ENCODE data around the gene SHTN1. TPM values are rescaled to one million over a fixed set of nuclear protein-coding genes. Genes with fewer than 3 reads are reported as not detected.

Gene SHTN1, protein sequence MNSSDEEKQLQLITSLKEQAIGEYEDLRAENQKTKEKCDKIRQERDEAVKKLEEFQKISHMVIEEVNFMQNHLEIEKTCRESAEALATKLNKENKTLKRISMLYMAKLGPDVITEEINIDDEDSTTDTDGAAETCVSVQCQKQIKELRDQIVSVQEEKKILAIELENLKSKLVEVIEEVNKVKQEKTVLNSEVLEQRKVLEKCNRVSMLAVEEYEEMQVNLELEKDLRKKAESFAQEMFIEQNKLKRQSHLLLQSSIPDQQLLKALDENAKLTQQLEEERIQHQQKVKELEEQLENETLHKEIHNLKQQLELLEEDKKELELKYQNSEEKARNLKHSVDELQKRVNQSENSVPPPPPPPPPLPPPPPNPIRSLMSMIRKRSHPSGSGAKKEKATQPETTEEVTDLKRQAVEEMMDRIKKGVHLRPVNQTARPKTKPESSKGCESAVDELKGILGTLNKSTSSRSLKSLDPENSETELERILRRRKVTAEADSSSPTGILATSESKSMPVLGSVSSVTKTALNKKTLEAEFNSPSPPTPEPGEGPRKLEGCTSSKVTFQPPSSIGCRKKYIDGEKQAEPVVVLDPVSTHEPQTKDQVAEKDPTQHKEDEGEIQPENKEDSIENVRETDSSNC
- total RNA-seq (under 1 TPM; 0.35 to 0.80 (median 0.44) TPM), total RNA-seq (0.07 to 9.4 (median 0.83) reads per million in 29 experiments)
- total RNA-seq (2013) = 0.39 TPM

DNA sequence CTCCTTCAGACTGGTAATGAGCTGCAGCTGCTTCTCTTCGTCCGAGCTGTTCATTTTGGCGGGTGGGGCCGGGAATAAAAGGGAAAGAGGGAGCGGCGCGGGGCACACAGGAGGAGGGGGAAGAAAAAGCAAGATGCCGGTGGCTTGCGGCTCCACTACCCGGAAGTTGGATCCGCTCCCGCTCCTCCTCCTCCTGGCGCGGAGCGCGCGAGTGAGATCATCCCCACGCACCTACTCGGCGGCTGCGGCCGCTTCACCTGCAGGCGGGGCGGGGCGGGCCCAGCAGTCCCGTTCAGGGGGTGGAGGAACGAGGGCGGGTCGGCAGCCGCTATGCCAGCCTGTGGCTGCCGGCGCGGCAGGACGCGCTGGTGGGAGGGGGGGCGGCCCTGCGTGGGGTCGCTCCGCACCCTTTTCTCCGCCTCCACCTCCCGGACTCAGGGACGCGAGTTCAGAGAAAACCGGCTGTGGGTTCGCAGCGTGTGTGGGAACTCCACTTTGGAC lies at the start of gene SHTN1:
SHTN1 (minus strand) TSS at position 162 of the 501 bp plus-strand sequence; CDS start at position 54, 108 bp downstream.
- ATAC-seq (replicated peaks in 1 of 4) (peak; percentile 58 to 77 (median 66)), DNase-seq (peak in 22 of 35 experiments; percentile 4 to 36 (median 14))
- H3K4me3 Mint-ChIP-seq = peak within 1 kb of the TSS; percentile 45 to 67 (median 61)
- 6% methylated on average over 26 of the region's 46 CpGs for WGBS (ENCODE audit: insufficient coverage)
- Histone ChIP-seq H3K4me1 (ENCODE audit: control insufficient read depth in 1 of 2, extremely low read depth in 1 of 2, insufficient read depth in 2 of 2, low read length in 2 of 2) (peaks cover 0 to 10% of the 10 kb centered on the region in 2 experiments), H3K27me3 (replicated peaks in 1 of 2; ENCODE audit: control insufficient read depth in 2 of 2, extremely low read depth in 1 of 2, insufficient read depth in 2 of 2, low read length in 1 of 2) (peaks cover 6 to 26% of the 10 kb centered on the region in 2 experiments), H3K9me3 (no peaks in the 10 kb centered on the region), H3K4me3 (ENCODE audit: control insufficient read depth in 1 of 2, extremely low read depth in 1 of 2, low read length in 1 of 2) (peak within 1 kb of the TSS; percentile 34 to 64), H3K27ac (ENCODE audit: low read length) (no peak within 1 kb of the TSS), H3K36me3 (ENCODE audit: control insufficient read depth in 2 of 2, extremely low read depth in 1 of 2, insufficient read depth in 1 of 2, low read length in 1 of 2) (no peaks in the 10 kb centered on the region)
- H3K27ac Mint-ChIP-seq = no peak within 1 kb of the TSS
- POLR2A ChIA-PET = no interaction called here
- no peaks in the 10 kb centered on the region for H3K36me3 Mint-ChIP-seq
- peaks cover 5 to 10% (median 6%) of the 10 kb centered on the region in 3 donors for H3K4me1 Mint-ChIP-seq
- H3K27me3 Mint-ChIP-seq = peaks cover 29 to 44% of the 10 kb centered on the region in 2 donors
- no peaks in the 10 kb centered on the region for H3K9me3 Mint-ChIP-seq
- CTCF ChIA-PET = no interaction called here

DNA sequence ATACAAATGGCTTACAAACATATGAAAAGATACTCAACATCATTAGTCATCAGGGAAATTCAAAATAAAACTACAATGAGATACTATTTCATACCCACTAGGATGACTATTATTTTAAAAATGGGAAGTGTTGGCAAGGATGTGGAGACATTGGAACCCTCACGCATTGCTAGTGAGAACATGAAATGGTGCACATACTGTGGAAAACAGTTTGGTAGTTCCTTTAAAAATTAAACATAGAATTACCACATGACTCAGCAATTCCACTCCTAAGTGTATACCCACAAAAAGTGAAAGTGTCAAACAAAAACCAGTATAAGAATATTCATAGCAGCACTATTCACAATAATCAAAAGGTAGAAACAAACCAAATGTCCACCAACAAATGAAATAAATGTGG lies 48.5 kb upstream of the SHTN1 start:
- POLR2A ChIA-PET = no interaction called here
- Mint-ChIP-seq H3K27me3 (peaks cover 0 to 14% of the 10 kb centered on the region in 2 donors), H3K4me1 (no peaks in the 10 kb centered on the region), H3K36me3 (no peaks in the 10 kb centered on the region), H3K27ac (no peak overlapping the region), H3K9me3 (peaks cover 10 to 23% (median 11%) of the 10 kb centered on the region in 3 donors), H3K4me3 (no peak overlapping the region)
- Histone ChIP-seq H3K27me3 (replicated peaks in 1 of 2; ENCODE audit: control insufficient read depth in 2 of 2, extremely low read depth in 1 of 2, insufficient read depth in 2 of 2, low read length in 1 of 2) (peaks cover 0 to 2% of the 10 kb centered on the region in 2 experiments), H3K9me3 (no peaks in the 10 kb centered on the region), H3K4me3 (ENCODE audit: control insufficient read depth in 1 of 2, extremely low read depth in 1 of 2, low read length in 1 of 2) (no peak overlapping the region), H3K4me1 (ENCODE audit: control insufficient read depth in 1 of 2, extremely low read depth in 1 of 2, insufficient read depth in 2 of 2, low read length in 2 of 2) (no peaks in the 10 kb centered on the region), H3K27ac (ENCODE audit: low read length) (no peak overlapping the region), H3K36me3 (ENCODE audit: control insufficient read depth in 2 of 2, extremely low read depth in 1 of 2, insufficient read depth in 1 of 2, low read length in 1 of 2) (no peaks in the 10 kb centered on the region)
- ATAC-seq (replicated peaks in 1 of 4) (no peak), DNase-seq (no peak)
- CTCF ChIA-PET = no interaction called here
- WGBS (ENCODE audit: insufficient coverage) = no CpG with 5 or more reads among the region's 1 CpG

DNA sequence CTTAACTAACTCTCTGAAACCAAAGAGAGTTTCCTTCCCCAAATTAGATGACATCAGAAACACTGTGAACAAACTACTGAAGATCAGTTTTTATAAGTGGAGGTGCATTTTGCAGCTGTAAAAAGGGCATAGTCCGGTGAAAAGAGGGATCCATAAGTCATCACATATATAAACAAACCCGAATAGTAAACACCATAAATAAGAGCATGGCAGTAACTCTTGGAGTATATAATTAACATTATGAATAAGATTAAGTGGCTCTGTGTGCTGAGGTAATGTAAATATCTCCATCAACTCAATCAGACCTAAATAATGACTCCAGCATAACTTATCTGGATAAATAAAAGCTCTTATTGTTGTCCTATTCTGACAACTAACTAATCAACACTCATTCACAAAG lies 43.0 kb upstream of the SHTN1 start:
- H3K36me3 ChIP-seq (ENCODE audit: control insufficient read depth in 2 of 2, extremely low read depth in 1 of 2, insufficient read depth in 1 of 2, low read length in 1 of 2) = no peaks in the 10 kb centered on the region
- no CpG with 5 or more reads among the region's 2 CpGs for WGBS (ENCODE audit: insufficient coverage)
- ATAC-seq (replicated peaks in 1 of 4) = no peak
- no peaks in the 10 kb centered on the region for H3K4me1 Mint-ChIP-seq
- POLR2A ChIA-PET = no interaction called here
- peaks cover 2% of the 10 kb centered on the region for H3K9me3 ChIP-seq
- H3K36me3 Mint-ChIP-seq = no peaks in the 10 kb centered on the region
- DNase-seq = no peak
- H3K27ac Mint-ChIP-seq = no peak overlapping the region
- no peak overlapping the region for H3K4me3 Mint-ChIP-seq
- H3K4me3 ChIP-seq (ENCODE audit: control insufficient read depth in 1 of 2, extremely low read depth in 1 of 2, low read length in 1 of 2) = no peak overlapping the region
- CTCF ChIA-PET = no interaction called here
- H3K27me3 ChIP-seq (replicated peaks in 1 of 2; ENCODE audit: control insufficient read depth in 2 of 2, extremely low read depth in 1 of 2, insufficient read depth in 2 of 2, low read length in 1 of 2) = no peaks in the 10 kb centered on the region
- H3K27me3 Mint-ChIP-seq = peaks cover 0 to 4% of the 10 kb centered on the region in 2 donors
- no peak overlapping the region for H3K27ac ChIP-seq (ENCODE audit: low read length)
- peaks cover 22 to 29% (median 24%) of the 10 kb centered on the region in 3 donors for H3K9me3 Mint-ChIP-seq
- no peaks in the 10 kb centered on the region for H3K4me1 ChIP-seq (ENCODE audit: control insufficient read depth in 1 of 2, extremely low read depth in 1 of 2, insufficient read depth in 2 of 2, low read length in 2 of 2)

DNA sequence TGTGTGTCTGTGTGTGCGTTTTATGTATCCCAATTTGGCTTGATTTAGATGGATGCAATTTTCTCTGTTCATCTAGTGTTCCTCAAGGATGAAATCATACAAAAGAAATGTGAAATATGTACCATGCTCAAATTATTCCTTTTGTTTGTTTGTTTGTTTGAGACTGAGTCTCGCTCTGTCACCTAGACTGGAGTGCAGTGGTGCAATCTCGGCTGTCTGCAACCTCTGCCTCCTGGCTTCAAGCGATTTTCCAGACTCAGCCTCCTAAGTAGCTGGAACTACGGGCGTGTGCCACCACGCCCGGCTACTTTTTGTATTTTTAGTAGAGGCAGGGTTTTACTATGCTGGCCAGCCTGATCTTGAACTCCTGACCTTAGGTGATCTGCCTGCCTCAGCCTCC lies 11.3 kb upstream of the SHTN1 start:
- Mint-ChIP-seq H3K36me3 (no peaks in the 10 kb centered on the region), H3K9me3 (no peaks in the 10 kb centered on the region), H3K4me1 (no peaks in the 10 kb centered on the region), H3K27me3 (peaks cover 4 to 17% of the 10 kb centered on the region in 2 donors), H3K27ac (no peak overlapping the region), H3K4me3 (no peak overlapping the region)
- POLR2A ChIA-PET = no interaction called here
- ATAC-seq (replicated peaks in 1 of 4) = no peak
- Histone ChIP-seq H3K4me1 (ENCODE audit: control insufficient read depth in 1 of 2, extremely low read depth in 1 of 2, insufficient read depth in 2 of 2, low read length in 2 of 2) (no peaks in the 10 kb centered on the region), H3K27me3 (replicated peaks in 1 of 2; ENCODE audit: control insufficient read depth in 2 of 2, extremely low read depth in 1 of 2, insufficient read depth in 2 of 2, low read length in 1 of 2) (no peaks in the 10 kb centered on the region), H3K9me3 (no peaks in the 10 kb centered on the region), H3K27ac (ENCODE audit: low read length) (no peak overlapping the region), H3K4me3 (ENCODE audit: control insufficient read depth in 1 of 2, extremely low read depth in 1 of 2, low read length in 1 of 2) (no peak overlapping the region), H3K36me3 (ENCODE audit: control insufficient read depth in 2 of 2, extremely low read depth in 1 of 2, insufficient read depth in 1 of 2, low read length in 1 of 2) (no peaks in the 10 kb centered on the region)
- no peak for DNase-seq
- CTCF ChIA-PET = no interaction called here
- WGBS (ENCODE audit: insufficient coverage) = 92% methylated on average over 5 of the region's 8 CpGs

DNA sequence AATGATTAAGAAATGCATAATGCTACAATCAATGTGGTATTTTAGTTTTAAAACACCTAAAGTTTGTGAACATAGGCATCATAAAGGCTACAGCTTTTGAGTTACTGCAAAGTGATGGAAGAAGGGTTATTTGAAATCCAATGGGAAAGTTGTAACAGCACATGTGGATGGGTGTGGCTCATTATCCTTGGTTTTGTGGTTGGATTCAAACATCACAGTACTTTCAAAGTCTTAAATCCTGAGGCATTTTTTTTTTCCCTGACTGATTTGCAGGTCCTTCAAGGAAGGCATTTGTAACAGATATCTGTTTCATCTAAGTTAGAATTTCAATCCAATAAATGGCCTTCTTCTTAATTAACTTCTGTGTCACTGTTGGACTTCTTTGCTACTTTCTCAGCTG lies 9.8 kb upstream of the SHTN1 start:
- DNase-seq = no peak
- no peaks in the 10 kb centered on the region for H3K9me3 ChIP-seq
- Mint-ChIP-seq H3K4me3 (no peak overlapping the region), H3K9me3 (no peaks in the 10 kb centered on the region), H3K27ac (no peak overlapping the region), H3K27me3 (peaks cover 4 to 17% of the 10 kb centered on the region in 2 donors), H3K4me1 (no peaks in the 10 kb centered on the region), H3K36me3 (no peaks in the 10 kb centered on the region)
- no peaks in the 10 kb centered on the region for H3K4me1 ChIP-seq (ENCODE audit: control insufficient read depth in 1 of 2, extremely low read depth in 1 of 2, insufficient read depth in 2 of 2, low read length in 2 of 2)
- no peak overlapping the region for H3K4me3 ChIP-seq (ENCODE audit: control insufficient read depth in 1 of 2, extremely low read depth in 1 of 2, low read length in 1 of 2)
- no peaks in the 10 kb centered on the region for H3K36me3 ChIP-seq (ENCODE audit: control insufficient read depth in 2 of 2, extremely low read depth in 1 of 2, insufficient read depth in 1 of 2, low read length in 1 of 2)
- POLR2A ChIA-PET = no interaction called here
- no peak overlapping the region for H3K27ac ChIP-seq (ENCODE audit: low read length)
- no peak for ATAC-seq (replicated peaks in 1 of 4)
- CTCF ChIA-PET = no interaction called here
- H3K27me3 ChIP-seq (replicated peaks in 1 of 2; ENCODE audit: control insufficient read depth in 2 of 2, extremely low read depth in 1 of 2, insufficient read depth in 2 of 2, low read length in 1 of 2) = no peaks in the 10 kb centered on the region

DNA sequence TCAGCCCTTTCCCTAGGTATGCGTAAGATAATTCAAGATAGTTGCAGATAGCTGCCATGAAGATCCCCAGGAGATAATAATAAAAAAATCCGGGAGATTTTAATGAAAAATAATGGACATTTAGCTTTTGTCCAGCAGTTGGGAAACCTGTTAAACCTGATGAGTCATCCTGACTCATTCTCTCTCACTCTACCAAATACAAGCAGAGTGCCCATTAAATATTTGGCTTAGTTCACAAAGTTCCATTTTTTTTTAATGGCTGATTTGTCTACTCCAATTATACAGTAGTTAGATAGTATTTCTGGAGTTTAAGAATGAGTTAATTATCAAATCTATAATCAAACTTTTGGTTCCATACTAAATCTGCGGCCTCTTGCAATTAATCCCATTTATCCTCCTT lies 2.1 kb upstream of the SHTN1 start:
- WGBS (ENCODE audit: insufficient coverage) = no CpG with 5 or more reads among the region's 3 CpGs

More for the DNA sequence above, 2.1 kb upstream of the SHTN1 start:
- H3K4me1 ChIP-seq (ENCODE audit: control insufficient read depth in 1 of 2, extremely low read depth in 1 of 2, insufficient read depth in 2 of 2, low read length in 2 of 2) = peaks cover 0 to 10% of the 10 kb centered on the region in 2 experiments
- no peaks in the 10 kb centered on the region for H3K36me3 ChIP-seq (ENCODE audit: control insufficient read depth in 2 of 2, extremely low read depth in 1 of 2, insufficient read depth in 1 of 2, low read length in 1 of 2)
- ATAC-seq (replicated peaks in 1 of 4) = no peak
- no peak for DNase-seq
- H3K4me3 Mint-ChIP-seq = no peak overlapping the region
- H3K4me1 Mint-ChIP-seq = peaks cover 5 to 10% (median 6%) of the 10 kb centered on the region in 3 donors
- no peak overlapping the region for H3K27ac ChIP-seq (ENCODE audit: low read length)
- no peaks in the 10 kb centered on the region for H3K9me3 Mint-ChIP-seq
- peaks cover 6 to 26% of the 10 kb centered on the region in 2 experiments for H3K27me3 ChIP-seq (replicated peaks in 1 of 2; ENCODE audit: control insufficient read depth in 2 of 2, extremely low read depth in 1 of 2, insufficient read depth in 2 of 2, low read length in 1 of 2)
- no peaks in the 10 kb centered on the region for H3K36me3 Mint-ChIP-seq
- no peak overlapping the region for H3K4me3 ChIP-seq (ENCODE audit: control insufficient read depth in 1 of 2, extremely low read depth in 1 of 2, low read length in 1 of 2)
- ChIA-PET CTCF (no interaction called here), POLR2A (no interaction called here)
- H3K27ac Mint-ChIP-seq = no peak overlapping the region
- H3K9me3 ChIP-seq = no peaks in the 10 kb centered on the region
- peaks cover 28 to 36% of the 10 kb centered on the region in 2 donors for H3K27me3 Mint-ChIP-seq

Measured in T-cell (primary cell).